ENCODE measurements around the gene RNF208.

The RNF208 gene

DNA sequence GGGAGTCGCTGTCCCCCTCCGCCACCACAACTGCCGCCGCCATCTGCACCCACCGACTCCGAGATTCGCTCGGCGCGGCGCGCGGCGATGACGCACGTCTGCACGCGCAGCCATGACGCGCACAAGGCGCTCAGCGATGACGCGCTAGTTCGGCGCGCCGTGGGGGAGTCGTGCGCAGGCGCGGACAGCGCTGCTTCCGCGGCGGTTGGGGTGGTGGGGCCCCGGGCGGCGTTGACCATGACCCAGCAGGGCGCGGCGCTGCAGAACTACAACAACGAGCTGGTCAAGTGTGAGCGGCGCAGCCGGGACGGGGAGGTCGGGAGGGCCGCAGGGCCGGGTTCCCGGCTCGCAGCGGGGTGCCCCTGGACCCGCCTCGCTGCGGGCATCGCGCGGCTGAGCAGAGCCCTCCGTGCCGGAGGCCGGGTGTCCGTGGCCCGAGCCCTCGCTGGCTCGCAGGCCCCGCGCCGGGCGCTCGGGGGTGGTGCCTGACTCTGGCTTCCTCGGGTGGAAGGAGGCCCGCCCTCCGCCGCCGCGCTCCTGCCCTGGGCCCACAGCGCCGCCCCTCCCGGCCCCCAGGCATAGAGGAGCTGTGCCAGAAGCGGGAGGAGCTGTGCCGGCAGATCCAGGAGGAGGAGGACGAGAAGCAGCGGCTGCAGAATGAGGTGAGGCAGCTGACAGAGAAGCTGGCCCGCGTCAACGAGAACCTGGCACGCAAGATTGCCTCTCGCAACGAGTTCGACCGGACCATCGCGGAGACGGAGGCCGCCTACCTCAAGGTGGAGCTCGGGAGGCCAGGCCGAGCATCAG, 33.3 kb downstream of the RNF208 start, which contains the start of the genes ANAPC2 and SSNA1:
Gene ANAPC2, minus strand, starts transcription at position 71 of the 807 bp plus-strand sequence. Its CDS starts 28 bp downstream, at position 43.
Gene SSNA1, plus strand, starts transcription at position 187 of the 807 bp plus-strand sequence. Its CDS starts 51 bp downstream, at position 238.
- H3K4me3 ChIP-seq (ENCODE audit: low read length): peak within 1 kb of the TSS; percentile 95
- no peaks in the 10 kb centered on the region for H4K20me1 ChIP-seq (ENCODE audit: control insufficient read depth, insufficient read depth, low read depth, low read length)
- peaks cover 29% of the 10 kb centered on the region for H3K4me1 ChIP-seq (ENCODE audit: control insufficient read depth, low read length)
- no peaks in the 10 kb centered on the region for H3K27me3 ChIP-seq (ENCODE audit: control insufficient read depth, low read length)
- H3K27ac ChIP-seq (ENCODE audit: low read depth, low read length): peak within 1 kb of the TSS; percentile 83
- peak within 1 kb of the TSS; percentile 72 for H3K4me2 ChIP-seq (ENCODE audit: low read length)
- H3K9me3 ChIP-seq (ENCODE audit: control insufficient read depth, insufficient read depth, low read length): no peaks in the 10 kb centered on the region
- no peaks in the 10 kb centered on the region for H3K9me2 ChIP-seq (replicated peaks; ENCODE audit: control insufficient read depth, low read length)
- no peaks in the 10 kb centered on the region for H3F3A ChIP-seq (ENCODE audit: control insufficient read depth, insufficient read depth)
- peaks cover 52% of the 10 kb centered on the region for H3K36me3 ChIP-seq (ENCODE audit: control insufficient read depth, low read length)
- H3K79me2 ChIP-seq (ENCODE audit: control insufficient read depth, low read length): peaks cover 59% of the 10 kb centered on the region
- no peak for TF ChIP-seq EZH2phosphoT487 (IDR thresholded peaks at IDR 0.05; ENCODE audit: borderline replicate concordance, low read length)
- TF ChIP-seq, protein P1, sequence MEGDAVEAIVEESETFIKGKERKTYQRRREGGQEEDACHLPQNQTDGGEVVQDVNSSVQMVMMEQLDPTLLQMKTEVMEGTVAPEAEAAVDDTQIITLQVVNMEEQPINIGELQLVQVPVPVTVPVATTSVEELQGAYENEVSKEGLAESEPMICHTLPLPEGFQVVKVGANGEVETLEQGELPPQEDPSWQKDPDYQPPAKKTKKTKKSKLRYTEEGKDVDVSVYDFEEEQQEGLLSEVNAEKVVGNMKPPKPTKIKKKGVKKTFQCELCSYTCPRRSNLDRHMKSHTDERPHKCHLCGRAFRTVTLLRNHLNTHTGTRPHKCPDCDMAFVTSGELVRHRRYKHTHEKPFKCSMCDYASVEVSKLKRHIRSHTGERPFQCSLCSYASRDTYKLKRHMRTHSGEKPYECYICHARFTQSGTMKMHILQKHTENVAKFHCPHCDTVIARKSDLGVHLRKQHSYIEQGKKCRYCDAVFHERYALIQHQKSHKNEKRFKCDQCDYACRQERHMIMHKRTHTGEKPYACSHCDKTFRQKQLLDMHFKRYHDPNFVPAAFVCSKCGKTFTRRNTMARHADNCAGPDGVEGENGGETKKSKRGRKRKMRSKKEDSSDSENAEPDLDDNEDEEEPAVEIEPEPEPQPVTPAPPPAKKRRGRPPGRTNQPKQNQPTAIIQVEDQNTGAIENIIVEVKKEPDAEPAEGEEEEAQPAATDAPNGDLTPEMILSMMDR (IDR thresholded peaks at IDR 0.05; ENCODE audit: low read depth, low read length, poor library complexity, severe bottlenecking): peak; percentile 70

DNA sequence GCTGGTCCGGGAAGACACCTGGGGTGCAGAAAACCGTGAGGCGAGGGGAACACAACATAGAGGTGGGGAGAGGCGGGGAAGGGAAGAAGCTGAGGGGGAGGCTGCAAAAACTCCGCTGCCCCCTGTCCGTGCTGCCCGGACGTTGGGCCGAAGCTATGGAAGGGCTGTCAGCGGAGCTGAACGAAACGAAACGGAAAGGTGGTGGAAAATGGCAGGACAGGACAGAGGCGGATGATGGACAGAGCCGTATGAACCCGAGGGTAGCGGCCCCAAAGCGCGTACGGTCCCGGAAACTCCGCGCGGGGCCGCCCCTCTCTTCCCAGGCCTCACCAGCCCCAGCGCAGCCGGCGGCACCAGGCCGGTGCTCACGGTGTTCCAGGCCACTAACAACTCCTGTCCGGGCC, 34.0 kb downstream of the RNF208 start:
- no peaks in the 10 kb centered on the region for H3K9me2 ChIP-seq (replicated peaks; ENCODE audit: control insufficient read depth, low read length)
- H3K9me3 ChIP-seq (ENCODE audit: control insufficient read depth, insufficient read depth, low read length): no peaks in the 10 kb centered on the region
- peak overlapping the region; percentile 83; the same call in 1 of the 2 replicates for H3K27ac ChIP-seq (ENCODE audit: low read depth, low read length)
- H3K4me1 ChIP-seq (ENCODE audit: control insufficient read depth, low read length): peaks cover 29% of the 10 kb centered on the region
- peaks cover 59% of the 10 kb centered on the region for H3K79me2 ChIP-seq (ENCODE audit: control insufficient read depth, low read length)
- peak overlapping the region; percentile 72 for H3K4me2 ChIP-seq (ENCODE audit: low read length)
- no peaks in the 10 kb centered on the region for H4K20me1 ChIP-seq (ENCODE audit: control insufficient read depth, insufficient read depth, low read depth, low read length)
- peak overlapping the region; percentile 95 for H3K4me3 ChIP-seq (ENCODE audit: low read length)
- H3F3A ChIP-seq (ENCODE audit: control insufficient read depth, insufficient read depth): no peaks in the 10 kb centered on the region
- TF ChIP-seq, protein P1 (IDR thresholded peaks at IDR 0.05; ENCODE audit: low read depth, low read length, poor library complexity, severe bottlenecking): no peak
- no peak for TF ChIP-seq EZH2phosphoT487 (IDR thresholded peaks at IDR 0.05; ENCODE audit: borderline replicate concordance, low read length)
- no peaks in the 10 kb centered on the region for H3K27me3 ChIP-seq (ENCODE audit: control insufficient read depth, low read length)
- peaks cover 58% of the 10 kb centered on the region for H3K36me3 ChIP-seq (ENCODE audit: control insufficient read depth, low read length)

DNA sequence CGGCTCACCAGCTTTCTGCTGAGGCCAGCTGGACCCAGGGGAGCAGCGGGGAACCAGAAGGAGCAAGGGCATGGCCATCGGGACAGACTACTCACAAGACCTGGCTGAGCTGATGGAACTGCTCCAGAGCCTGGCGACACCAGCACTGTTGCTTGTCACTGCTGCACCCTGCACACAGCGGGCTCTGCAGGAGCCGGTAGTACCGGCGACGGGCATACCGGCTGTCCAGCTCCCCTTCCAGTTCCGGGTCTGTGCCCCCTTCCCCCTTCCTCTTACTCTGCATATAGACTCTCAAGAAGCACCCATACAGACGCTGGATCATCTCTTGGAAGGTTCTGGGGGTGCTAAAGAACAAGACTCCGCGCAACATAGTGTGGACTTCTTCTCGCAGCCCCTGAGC, 34.7 kb downstream of the RNF208 start:
- Histone ChIP-seq H4K20me1 (ENCODE audit: control insufficient read depth, insufficient read depth, low read depth, low read length) (no peaks in the 10 kb centered on the region), H3K4me3 (ENCODE audit: low read length) (peak overlapping the region; percentile 95), H3K9me3 (ENCODE audit: control insufficient read depth, insufficient read depth, low read length) (no peaks in the 10 kb centered on the region), H3K4me1 (ENCODE audit: control insufficient read depth, low read length) (peaks cover 29% of the 10 kb centered on the region), H3K27me3 (ENCODE audit: control insufficient read depth, low read length) (no peaks in the 10 kb centered on the region), H3K79me2 (ENCODE audit: control insufficient read depth, low read length) (peaks cover 59% of the 10 kb centered on the region), H3K4me2 (ENCODE audit: low read length) (peak overlapping the region; percentile 72), H3F3A (ENCODE audit: control insufficient read depth, insufficient read depth) (no peaks in the 10 kb centered on the region), H3K27ac (ENCODE audit: low read depth, low read length) (no peak overlapping the region), H3K36me3 (ENCODE audit: control insufficient read depth, low read length) (peaks cover 63% of the 10 kb centered on the region), H3K9me2 (replicated peaks; ENCODE audit: control insufficient read depth, low read length) (no peaks in the 10 kb centered on the region)
- TF ChIP-seq, protein P1 (IDR thresholded peaks at IDR 0.05; ENCODE audit: low read depth, low read length, poor library complexity, severe bottlenecking): no peak
- TF ChIP-seq EZH2phosphoT487 (IDR thresholded peaks at IDR 0.05; ENCODE audit: borderline replicate concordance, low read length): no peak

Measured in DOHH2 (cell line).